ENCODE measurements around the gene NELL1.

NELL1 gene

GRCh38 chr11:20670932-20671403, 1.6 kb downstream of the NELL1 start:
- no peaks in the 10 kb centered on the region for H3K79me2 ChIP-seq (ENCODE audit: control insufficient read depth, low read length)
- no peaks in the 10 kb centered on the region for H3K9me2 ChIP-seq (replicated peaks; ENCODE audit: control insufficient read depth, low read length)
- H3K4me1 ChIP-seq (ENCODE audit: control insufficient read depth, low read length) = no peaks in the 10 kb centered on the region
- no peaks in the 10 kb centered on the region for H3K36me3 ChIP-seq (ENCODE audit: control insufficient read depth, low read length)
- H3F3A ChIP-seq (ENCODE audit: control insufficient read depth, insufficient read depth) = no peaks in the 10 kb centered on the region
- no peaks in the 10 kb centered on the region; the same call in 1 of the 2 replicates for H3K27me3 ChIP-seq (ENCODE audit: control insufficient read depth, low read length)
- no peak overlapping the region for H3K4me3 ChIP-seq (ENCODE audit: low read length)
- 0 out of 2 replicates have a peak, but pooled peaks cover 3% of the 10 kb centered on the region for H3K9me3 ChIP-seq (ENCODE audit: control insufficient read depth, insufficient read depth, low read length)
- no peaks in the 10 kb centered on the region for H4K20me1 ChIP-seq (ENCODE audit: control insufficient read depth, insufficient read depth, low read depth, low read length)
- H3K4me2 ChIP-seq (ENCODE audit: low read length) = no peak overlapping the region
- no peak for TF ChIP-seq CTCF (IDR thresholded peaks at IDR 0.05; ENCODE audit: low read depth, low read length, poor library complexity, severe bottlenecking)
- TF ChIP-seq EZH2phosphoT487 (IDR thresholded peaks at IDR 0.05; ENCODE audit: borderline replicate concordance, low read length) = no peak
- no peak overlapping the region for H3K27ac ChIP-seq (ENCODE audit: low read depth, low read length)

GRCh38 chr11:20671856-20672546, 2.6 kb downstream of the NELL1 start:
- Histone ChIP-seq H3F3A (ENCODE audit: control insufficient read depth, insufficient read depth) (no peaks in the 10 kb centered on the region), H3K4me2 (ENCODE audit: low read length) (no peak overlapping the region), H3K27ac (ENCODE audit: low read depth, low read length) (no peak overlapping the region), H3K4me1 (ENCODE audit: control insufficient read depth, low read length) (no peaks in the 10 kb centered on the region), H3K4me3 (ENCODE audit: low read length) (no peak overlapping the region), H3K79me2 (ENCODE audit: control insufficient read depth, low read length) (no peaks in the 10 kb centered on the region), H3K27me3 (ENCODE audit: control insufficient read depth, low read length) (no peaks in the 10 kb centered on the region; the same call in 1 of the 2 replicates), H3K36me3 (ENCODE audit: control insufficient read depth, low read length) (no peaks in the 10 kb centered on the region), H3K9me2 (replicated peaks; ENCODE audit: control insufficient read depth, low read length) (no peaks in the 10 kb centered on the region), H4K20me1 (ENCODE audit: control insufficient read depth, insufficient read depth, low read depth, low read length) (no peaks in the 10 kb centered on the region), H3K9me3 (ENCODE audit: control insufficient read depth, insufficient read depth, low read length) (0 out of 2 replicates have a peak, but pooled peaks cover 3% of the 10 kb centered on the region)
- peak; percentile 24 for TF ChIP-seq CTCF (IDR thresholded peaks at IDR 0.05; ENCODE audit: low read depth, low read length, poor library complexity, severe bottlenecking)
- no peak for TF ChIP-seq EZH2phosphoT487 (IDR thresholded peaks at IDR 0.05; ENCODE audit: borderline replicate concordance, low read length)

- H3K4me2 ChIP-seq (ENCODE audit: low read length) = no peak overlapping the region
- H3K79me2 ChIP-seq (ENCODE audit: control insufficient read depth, low read length) = no peaks in the 10 kb centered on the region
- no peaks in the 10 kb centered on the region; the same call in 1 of the 2 replicates for H3K27me3 ChIP-seq (ENCODE audit: control insufficient read depth, low read length)
- H4K20me1 ChIP-seq (ENCODE audit: control insufficient read depth, insufficient read depth, low read depth, low read length) = no peaks in the 10 kb centered on the region
- no peak overlapping the region for H3K27ac ChIP-seq (ENCODE audit: low read depth, low read length)
- peak; percentile 24 for TF ChIP-seq CTCF (IDR thresholded peaks at IDR 0.05; ENCODE audit: low read depth, low read length, poor library complexity, severe bottlenecking)
- no peak for TF ChIP-seq EZH2phosphoT487 (IDR thresholded peaks at IDR 0.05; ENCODE audit: borderline replicate concordance, low read length)
- H3K36me3 ChIP-seq (ENCODE audit: control insufficient read depth, low read length) = no peaks in the 10 kb centered on the region
- 0 out of 2 replicates have a peak, but pooled peaks cover 3% of the 10 kb centered on the region for H3K9me3 ChIP-seq (ENCODE audit: control insufficient read depth, insufficient read depth, low read length)
- no peaks in the 10 kb centered on the region for H3F3A ChIP-seq (ENCODE audit: control insufficient read depth, insufficient read depth)
- no peaks in the 10 kb centered on the region for H3K9me2 ChIP-seq (replicated peaks; ENCODE audit: control insufficient read depth, low read length)
- H3K4me1 ChIP-seq (ENCODE audit: control insufficient read depth, low read length) = no peaks in the 10 kb centered on the region
- no peak overlapping the region for H3K4me3 ChIP-seq (ENCODE audit: low read length)
These were observed 3.2 kb downstream of the NELL1 start for GRCh38 chr11:20672575-20672974.
